Kidney epithelial cell (primary cell): Measurements from ENCODE around the gene AKR1E2. TPM values are rescaled to one million over a fixed set of nuclear protein-coding genes. Genes with fewer than 3 reads are reported as not detected.

Experiments used
- DNase-seq: peaks from one replicate; pipeline ENCODE4 v3.0.0-alpha.2; 2010; ENCODE audit warnings: low read depth
- H3K27me3 ChIP-seq: 2 replicates; pipeline ENCODE4 v1.6.0; 2011; ENCODE audit warnings: low read length; ENCODE audit not compliant: control insufficient read depth, insufficient read depth
- H3K36me3 ChIP-seq: 2 replicates; pipeline ENCODE4 v1.5.1; 2011; ENCODE audit warnings: low read length; ENCODE audit not compliant: control insufficient read depth, insufficient read depth
- H3K4me3 ChIP-seq: 2 replicates; pipeline ENCODE4 v1.5.1; 2011; ENCODE audit warnings: low read depth, mild to moderate bottlenecking, control low read depth, low read length
- CTCF ChIP-seq: IDR thresholded peaks from 2 replicates; pipeline ENCODE4 v1.5.1; 2011; ENCODE audit warnings: mild to moderate bottlenecking, moderate library complexity, low read length, control low read depth, inconsistent platforms; ENCODE audit not compliant: insufficient read depth, poor library complexity, severe bottlenecking
- total RNA-seq: library from RNA; depleted of rRNA; stranded (reverse); fragments of >200 nt; gene quantifications from 2 replicates; pipeline ENCODE4 v1.2.3, GENCODE V29; 2015

AKR1E2 gene
- total RNA-seq, 1 donor from 2014 or later = 5.6 TPM

- no peaks in the 10 kb centered on the region for H3K36me3 ChIP-seq
- TF ChIP-seq CTCF = no peak
- DNase-seq = no peak
- no peak overlapping the region for H3K4me3 ChIP-seq
- no peaks in the 10 kb centered on the region for H3K27me3 ChIP-seq
Observed at GRCh38 chr10:4868357-4868657, 42.3 kb downstream of the AKR1E2 start.

- no peak for TF ChIP-seq CTCF
Observed at GRCh38 chr10:4882704-4883078, 56.7 kb downstream of the AKR1E2 start.

GRCh38 chr10:4883079-4883739, 57.2 kb downstream of the AKR1E2 start:
- TF ChIP-seq CTCF = no peak
- peak; percentile 26 for DNase-seq

More at GRCh38 chr10:4882704-4883078, 56.7 kb downstream of the AKR1E2 start:
- DNase-seq = no peak
- Histone ChIP-seq H3K36me3 (no peaks in the 10 kb centered on the region), H3K4me3 (no peak overlapping the region), H3K27me3 (no peaks in the 10 kb centered on the region)

GRCh38 chr10:4885162-4885561, 59.2 kb downstream of the AKR1E2 start:
- DNase-seq = no peak
- Histone ChIP-seq H3K36me3 (no peaks in the 10 kb centered on the region), H3K4me3 (no peak overlapping the region), H3K27me3 (no peaks in the 10 kb centered on the region)
- no peak for TF ChIP-seq CTCF

More at GRCh38 chr10:4883079-4883739, 57.2 kb downstream of the AKR1E2 start:
- Histone ChIP-seq H3K4me3 (no peak overlapping the region), H3K36me3 (no peaks in the 10 kb centered on the region), H3K27me3 (no peaks in the 10 kb centered on the region)

- no peak for TF ChIP-seq CTCF
- Histone ChIP-seq H3K36me3 (no peaks in the 10 kb centered on the region), H3K27me3 (no peaks in the 10 kb centered on the region), H3K4me3 (no peak overlapping the region)
- DNase-seq = no peak
Observed at GRCh38 chr10:4887501-4887900, 61.5 kb downstream of the AKR1E2 start.

GRCh38 chr10:4888236-4888635, 62.2 kb downstream of the AKR1E2 start:
- TF ChIP-seq CTCF = no peak

More at GRCh38 chr10:4888236-4888635, 62.2 kb downstream of the AKR1E2 start:
- no peak for DNase-seq
- Histone ChIP-seq H3K27me3 (no peaks in the 10 kb centered on the region), H3K4me3 (no peak overlapping the region), H3K36me3 (no peaks in the 10 kb centered on the region)
